ENCODE data around the gene NUBP2.

GRCh38 chr16:1832838-1833454, 50.2 kb downstream of the NUBP2 start:
- no peak for TF ChIP-seq CTCF (IDR thresholded peaks at IDR 0.05)
- no peak for TF ChIP-seq POLR2A (IDR thresholded peaks at IDR 0.05)

Data from breast epithelium (tissue), 3 donors.